Endodermal cell (in vitro differentiated cells): ENCODE results near the gene KDM2A. TPM values are rescaled to one million over a fixed set of nuclear protein-coding genes. Genes with fewer than 3 reads are reported as not detected.

ENCODE experiments used
- DNase-seq: peaks from one replicate; pipeline ENCODE4 v3.0.0-alpha.2; 2017
- H3K27ac ChIP-seq: 2 replicates; pipeline ENCODE4 v1.5.1; 2013; ENCODE audit warnings: mild to moderate bottlenecking, low read depth, low read length, moderate library complexity
- H3K27me3 ChIP-seq: 2 replicates; pipeline ENCODE4 v1.6.1; 2013; ENCODE audit warnings: mild to moderate bottlenecking, low read length, moderate library complexity; ENCODE audit not compliant: insufficient read depth, control insufficient read depth, poor library complexity, severe bottlenecking
- H3K36me3 ChIP-seq: 2 replicates; pipeline ENCODE4 v1.7.0; 2013; ENCODE audit warnings: mild to moderate bottlenecking, low read length, moderate library complexity; ENCODE audit not compliant: control insufficient read depth, insufficient read depth
- H3K4me1 ChIP-seq: one replicate; pipeline ENCODE4 v1.7.0; 2013; ENCODE audit warnings: low read length; ENCODE audit not compliant: control insufficient read depth, insufficient read depth
- H3K4me3 ChIP-seq: 2 replicates; pipeline ENCODE4 v1.5.1; 2013; ENCODE audit warnings: mild to moderate bottlenecking, low read length, moderate library complexity
- H3K9ac ChIP-seq: 2 replicates; pipeline ENCODE4 v1.6.1; 2013; ENCODE audit warnings: mild to moderate bottlenecking, low read length, moderate library complexity; ENCODE audit not compliant: poor library complexity, severe bottlenecking; ENCODE audit errors: extremely low read depth
- H3K9me3 ChIP-seq: 2 replicates; pipeline ENCODE4 v1.6.1; 2013; ENCODE audit warnings: mild to moderate bottlenecking, low read length, moderate library complexity; ENCODE audit not compliant: control insufficient read depth
- H3K27ac Mint-ChIP-seq: 2 replicates; pipeline ENCODE4 v1.8.0; 2020; ENCODE audit warnings: mixed read lengths
- H3K27me3 Mint-ChIP-seq: 2 replicates; pipeline ENCODE4 v1.8.0; 2021; ENCODE audit warnings: mild to moderate bottlenecking, mixed read lengths; ENCODE audit not compliant: insufficient read depth
- H3K36me3 Mint-ChIP-seq: 2 replicates; pipeline ENCODE4 v1.8.0; 2020; ENCODE audit warnings: low read depth, mixed read lengths
- H3K4me1 Mint-ChIP-seq: 2 replicates; pipeline ENCODE4 v1.8.0; 2020; ENCODE audit warnings: mixed read lengths
- H3K4me3 Mint-ChIP-seq: 2 replicates; pipeline ENCODE4 v1.8.0; 2020; ENCODE audit warnings: mild to moderate bottlenecking, moderate library complexity, mixed read lengths
- H3K9me3 Mint-ChIP-seq: 2 replicates; pipeline ENCODE4 v1.8.0; 2020; ENCODE audit warnings: mild to moderate bottlenecking, mixed read lengths
- CTCF ChIP-seq: fragments of 200-600 bp; sonication (generic); conservative IDR thresholded peaks from 2 replicates; pipeline ENCODE4 v1.5.0; 2021; ENCODE audit warnings: antibody characterized with exemption, mild to moderate bottlenecking
- WGBS, 2 experiments: methylation state at CpG; one replicate each; pipeline versions ENCODE4 v1.1.5 to v1.1.7; 2013; ENCODE audit warnings: missing lambda C conversion rate in 2 of 2, mixed read lengths in 1 of 2; ENCODE audit not compliant: insufficient coverage in 1 of 2, insufficient read length in 1 of 2; 5-methylcytosine and 5-hydroxymethylcytosine counted together
- total RNA-seq, 2 donors: library from RNA; stranded (reverse); fragmentation: NEBNext Ultra II Directional in 1 of 2; extraction: Animal tissue kit (Norgen Biotek cat#: 25700) in 1 of 2; gene quantifications; 2 replicates in 1 of 2; 3 replicates in 1 of 2; pipeline ENCODE4 v1.2.1, GENCODE V29; 2021

KDM2A gene
- total RNA-seq, 2 donors from 2014 or later, result 59.4 to 75.4 TPM

- Mint-ChIP-seq H3K36me3 (no peaks in the 10 kb centered on the region), H3K27ac (no peak overlapping the region)
- 77 to 83% methylated on average over 1 of the region's 1 CpG for WGBS, 2 experiments
Observed at GRCh38 chr11:67111261-67111660, 7.8 kb upstream of the KDM2A start.

GRCh38 chr11:67113231-67113721, 5.8 kb upstream of the KDM2A start:
- H3K4me3 Mint-ChIP-seq, result no peak overlapping the region
- peaks cover 5% of the 10 kb centered on the region for H3K4me1 ChIP-seq
- H3K9me3 ChIP-seq, result no peaks in the 10 kb centered on the region
- no peaks in the 10 kb centered on the region for H3K27me3 ChIP-seq
- H3K27ac Mint-ChIP-seq, result no peak overlapping the region
- H3K27ac ChIP-seq, result no peak overlapping the region
- H3K9ac ChIP-seq, result no peak overlapping the region
- H3K9me3 Mint-ChIP-seq, result no peaks in the 10 kb centered on the region
- 86 to 89% methylated on average over 4 to 5 of the region's 5 CpGs for WGBS, 2 experiments
- peaks cover 21% of the 10 kb centered on the region for H3K4me1 Mint-ChIP-seq
- TF ChIP-seq CTCF, result no peak
- H3K36me3 ChIP-seq, result no peaks in the 10 kb centered on the region
- no peak overlapping the region for H3K4me3 ChIP-seq
- no peaks in the 10 kb centered on the region for H3K27me3 Mint-ChIP-seq
- H3K36me3 Mint-ChIP-seq, result no peaks in the 10 kb centered on the region
- DNase-seq, result peak; percentile 63

More at GRCh38 chr11:67111261-67111660, 7.8 kb upstream of the KDM2A start:
- no peaks in the 10 kb centered on the region for H3K9me3 ChIP-seq
- no peak for DNase-seq
- H3K4me1 ChIP-seq, result no peaks in the 10 kb centered on the region
- peaks cover 10% of the 10 kb centered on the region for H3K4me1 Mint-ChIP-seq
- H3K9ac ChIP-seq, result no peak overlapping the region
- H3K4me3 ChIP-seq, result no peak overlapping the region
- TF ChIP-seq CTCF, result no peak
- H3K4me3 Mint-ChIP-seq, result no peak overlapping the region
- H3K36me3 ChIP-seq, result no peaks in the 10 kb centered on the region
- H3K27me3 Mint-ChIP-seq, result no peaks in the 10 kb centered on the region
- no peaks in the 10 kb centered on the region for H3K9me3 Mint-ChIP-seq
- no peaks in the 10 kb centered on the region for H3K27me3 ChIP-seq
- H3K27ac ChIP-seq, result no peak overlapping the region

GRCh38 chr11:67114275-67114896, 4.7 kb upstream of the KDM2A start:
- peaks cover 21% of the 10 kb centered on the region for H3K4me1 Mint-ChIP-seq
- no peaks in the 10 kb centered on the region for H3K36me3 Mint-ChIP-seq
- no peak overlapping the region for H3K9ac ChIP-seq
- H3K9me3 ChIP-seq, result no peaks in the 10 kb centered on the region
- H3K36me3 ChIP-seq, result no peaks in the 10 kb centered on the region
- peaks cover 5% of the 10 kb centered on the region for H3K4me1 ChIP-seq
- H3K4me3 ChIP-seq, result no peak overlapping the region
- no peaks in the 10 kb centered on the region for H3K27me3 ChIP-seq
- H3K27ac Mint-ChIP-seq, result no peak overlapping the region
- no peak for DNase-seq
- no peak overlapping the region for H3K27ac ChIP-seq
- no peak for TF ChIP-seq CTCF
- 88 to 92% methylated on average over 7 to 10 of the region's 10 CpGs for WGBS, 2 experiments
- no peaks in the 10 kb centered on the region for H3K27me3 Mint-ChIP-seq
- no peak overlapping the region for H3K4me3 Mint-ChIP-seq
- no peaks in the 10 kb centered on the region for H3K9me3 Mint-ChIP-seq
